Brain microvascular endothelial cell (primary cell): ENCODE data around the gene SLC25A27.
A peak's percentile ranks its signal among the peaks of the same experiment; 100 is the strongest.

Source experiments
- DNase-seq: peaks from one replicate; pipeline ENCODE4 v3.0.0-alpha.2; 2020
- H3K27ac ChIP-seq: fragments of 250-450 bp; sonication (Bioruptor Pico); 2 replicates; pipeline ENCODE4 v1.5.1; 2020; ENCODE audit warnings: mild to moderate bottlenecking, moderate library complexity
- H3K27me3 ChIP-seq: fragments of 250-450 bp; sonication (Bioruptor Pico); replicated peaks from 2 replicates; pipeline ENCODE4 v1.5.1; 2020; ENCODE audit warnings: mild to moderate bottlenecking
- H3K36me3 ChIP-seq: fragments of 250-450 bp; sonication (Bioruptor Pico); replicated peaks from 2 replicates; pipeline ENCODE4 v1.5.1; 2020; ENCODE audit warnings: mild to moderate bottlenecking
- H3K4me3 ChIP-seq: 2 replicates; pipeline ENCODE4 v1.5.1; 2011; ENCODE audit warnings: low read depth, mild to moderate bottlenecking, control low read depth, low read length, moderate library complexity
- in situ Hi-C: cut with HindIII; loops from 2 replicates; pipeline ENCODE4 v1.10.0; 2017; ENCODE audit warnings: low sequenced_read_pairs, low pct_ligation_motif_present
- TF ChIP-seq, protein P1 (sequence below): IDR thresholded peaks from 2 replicates; pipeline ENCODE4 v1.5.1; 2011; ENCODE audit warnings: low read depth, mild to moderate bottlenecking, moderate library complexity, low read length, control low read depth, inconsistent platforms; ENCODE audit errors: missing control alignments

Gene SLC25A27, protein sequence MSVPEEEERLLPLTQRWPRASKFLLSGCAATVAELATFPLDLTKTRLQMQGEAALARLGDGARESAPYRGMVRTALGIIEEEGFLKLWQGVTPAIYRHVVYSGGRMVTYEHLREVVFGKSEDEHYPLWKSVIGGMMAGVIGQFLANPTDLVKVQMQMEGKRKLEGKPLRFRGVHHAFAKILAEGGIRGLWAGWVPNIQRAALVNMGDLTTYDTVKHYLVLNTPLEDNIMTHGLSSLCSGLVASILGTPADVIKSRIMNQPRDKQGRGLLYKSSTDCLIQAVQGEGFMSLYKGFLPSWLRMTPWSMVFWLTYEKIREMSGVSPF

DNA sequence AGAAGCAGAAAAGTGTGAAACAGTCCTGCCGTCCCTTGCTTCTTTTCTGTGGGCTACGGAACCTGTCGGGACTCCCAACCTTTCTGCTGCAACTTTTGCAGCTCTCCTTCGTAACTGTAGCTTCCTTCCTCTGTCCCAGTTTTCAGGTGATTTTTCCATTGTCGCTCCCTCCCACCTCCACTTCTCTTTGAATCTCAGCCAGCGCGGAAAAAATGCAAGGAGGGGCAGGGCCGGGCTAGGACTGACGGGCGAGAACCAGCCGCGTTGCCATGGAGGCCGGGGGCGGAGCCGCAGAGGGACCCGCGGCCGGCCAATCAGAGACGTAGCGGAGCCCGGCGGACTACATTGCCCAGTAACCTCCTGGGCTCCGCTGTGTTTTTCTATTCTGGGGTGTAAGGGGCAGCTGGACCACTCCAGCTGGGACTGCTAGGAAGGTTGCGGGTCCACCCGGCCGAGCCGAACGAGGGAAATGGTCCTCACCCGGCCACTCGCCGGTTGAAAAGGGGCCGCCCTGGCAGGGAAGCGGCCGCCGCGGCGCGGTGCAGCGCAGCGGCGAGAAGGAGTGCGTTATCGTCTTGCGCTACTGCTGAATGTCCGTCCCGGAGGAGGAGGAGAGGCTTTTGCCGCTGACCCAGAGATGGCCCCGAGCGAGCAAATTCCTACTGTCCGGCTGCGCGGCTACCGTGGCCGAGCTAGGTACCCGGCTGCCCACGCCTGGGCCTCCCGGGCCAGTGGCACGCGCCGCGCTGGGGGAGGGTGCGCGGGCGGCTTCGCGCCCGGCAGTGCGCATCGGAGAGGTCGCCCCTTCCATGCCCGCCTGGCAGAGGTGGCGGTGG is at the start of gene SLC25A27, which contains the start of gene CYP39A1:
SLC25A27 (plus strand) TSS at position 373 of the 836 bp plus-strand sequence; CDS start at position 591, 218 bp downstream.
CYP39A1 (minus strand) TSS at position 216 of the 836 bp plus-strand sequence. CDS start 236 bp downstream, outside the sequence.
- H3K4me3 ChIP-seq = peak within 1 kb of the TSS; percentile 78
- in situ Hi-C loops = no loop called here
- TF ChIP-seq, protein P1, sequence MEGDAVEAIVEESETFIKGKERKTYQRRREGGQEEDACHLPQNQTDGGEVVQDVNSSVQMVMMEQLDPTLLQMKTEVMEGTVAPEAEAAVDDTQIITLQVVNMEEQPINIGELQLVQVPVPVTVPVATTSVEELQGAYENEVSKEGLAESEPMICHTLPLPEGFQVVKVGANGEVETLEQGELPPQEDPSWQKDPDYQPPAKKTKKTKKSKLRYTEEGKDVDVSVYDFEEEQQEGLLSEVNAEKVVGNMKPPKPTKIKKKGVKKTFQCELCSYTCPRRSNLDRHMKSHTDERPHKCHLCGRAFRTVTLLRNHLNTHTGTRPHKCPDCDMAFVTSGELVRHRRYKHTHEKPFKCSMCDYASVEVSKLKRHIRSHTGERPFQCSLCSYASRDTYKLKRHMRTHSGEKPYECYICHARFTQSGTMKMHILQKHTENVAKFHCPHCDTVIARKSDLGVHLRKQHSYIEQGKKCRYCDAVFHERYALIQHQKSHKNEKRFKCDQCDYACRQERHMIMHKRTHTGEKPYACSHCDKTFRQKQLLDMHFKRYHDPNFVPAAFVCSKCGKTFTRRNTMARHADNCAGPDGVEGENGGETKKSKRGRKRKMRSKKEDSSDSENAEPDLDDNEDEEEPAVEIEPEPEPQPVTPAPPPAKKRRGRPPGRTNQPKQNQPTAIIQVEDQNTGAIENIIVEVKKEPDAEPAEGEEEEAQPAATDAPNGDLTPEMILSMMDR = no peak
- no peaks in the 10 kb centered on the region for H3K36me3 ChIP-seq
- H3K27me3 ChIP-seq = no peaks in the 10 kb centered on the region
- no peak within 1 kb of the TSS for H3K27ac ChIP-seq
- peak; percentile 82 for DNase-seq

GRCh38 chr6:46605091-46605797 is 47.5 kb upstream of the SLC25A27 start:
- no peak overlapping the region for H3K27ac ChIP-seq
- in situ Hi-C loops = no loop called here
- TF ChIP-seq, protein P1 = no peak
- DNase-seq = no peak
- no peaks in the 10 kb centered on the region for H3K36me3 ChIP-seq
- H3K27me3 ChIP-seq = no peaks in the 10 kb centered on the region
- no peak overlapping the region for H3K4me3 ChIP-seq

DNA sequence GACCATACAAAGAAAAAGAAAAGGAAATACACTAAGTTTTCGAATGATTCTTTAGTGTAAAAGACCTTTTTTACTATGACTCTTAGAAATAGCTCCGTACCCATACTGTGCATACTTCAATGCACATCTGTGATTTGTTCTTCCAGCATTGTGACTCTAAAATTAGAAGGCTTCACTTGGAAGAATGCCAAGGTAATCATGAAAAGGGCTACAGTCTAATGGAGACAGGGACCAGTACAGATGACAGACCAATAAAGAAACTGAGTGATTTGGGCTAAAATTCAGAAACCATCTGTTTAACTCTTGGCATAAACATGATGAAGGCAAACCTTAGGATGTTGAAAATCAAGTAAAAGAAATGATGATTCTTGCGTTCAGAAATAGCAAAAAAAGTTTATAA is 46.4 kb upstream of the SLC25A27 start:
- no peaks in the 10 kb centered on the region for H3K27me3 ChIP-seq
- DNase-seq = no peak
- no peak overlapping the region for H3K27ac ChIP-seq
- in situ Hi-C loops = no loop called here
- H3K36me3 ChIP-seq = no peaks in the 10 kb centered on the region
- no peak overlapping the region for H3K4me3 ChIP-seq
- TF ChIP-seq, protein P1 = no peak

- in situ Hi-C loops = no loop called here
- H3K27ac ChIP-seq = no peak overlapping the region
- H3K4me3 ChIP-seq = no peak overlapping the region
- H3K36me3 ChIP-seq = no peaks in the 10 kb centered on the region
- TF ChIP-seq, protein P1 = no peak
- DNase-seq = no peak
- H3K27me3 ChIP-seq = no peaks in the 10 kb centered on the region
These were observed 41.8 kb upstream of the SLC25A27 start for GRCh38 chr6:46610862-46611553.

GRCh38 chr6:46612645-46613044 is 40.1 kb upstream of the SLC25A27 start:
- Histone ChIP-seq H3K4me3 (no peak overlapping the region), H3K36me3 (no peaks in the 10 kb centered on the region), H3K27me3 (no peaks in the 10 kb centered on the region), H3K27ac (no peak overlapping the region)
- in situ Hi-C loops = no loop called here
- no peak for DNase-seq
- TF ChIP-seq, protein P1 = no peak
